NCI-H1436 (cell line): ENCODE data around the gene SOBP.

Experiments used
- DNase-seq: peaks from one replicate; lab custom pipeline; 2025; lab: John Stamatoyannopoulos, UW

Gene SOBP

DNA sequence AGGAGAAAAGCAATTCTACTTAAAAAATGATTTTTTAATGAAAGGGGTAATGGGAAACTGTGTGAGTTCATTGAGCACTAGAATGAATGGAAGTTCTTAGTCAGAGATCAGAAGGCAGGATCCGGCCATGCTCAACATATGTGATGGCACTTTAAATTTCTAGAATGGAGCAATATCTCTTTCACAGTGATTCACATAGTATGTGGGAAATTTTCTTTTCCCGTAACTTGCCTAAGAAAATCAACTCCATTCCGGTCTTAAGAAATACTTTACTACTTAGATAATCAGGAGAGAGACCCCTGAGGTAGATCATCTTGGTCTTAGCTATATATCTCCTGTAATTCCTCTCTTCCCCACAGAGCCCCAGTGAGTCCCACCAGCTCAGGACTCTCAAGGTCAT lies 202.4 kb downstream of the SOBP start:
- DNase-seq, result no peak

DNA sequence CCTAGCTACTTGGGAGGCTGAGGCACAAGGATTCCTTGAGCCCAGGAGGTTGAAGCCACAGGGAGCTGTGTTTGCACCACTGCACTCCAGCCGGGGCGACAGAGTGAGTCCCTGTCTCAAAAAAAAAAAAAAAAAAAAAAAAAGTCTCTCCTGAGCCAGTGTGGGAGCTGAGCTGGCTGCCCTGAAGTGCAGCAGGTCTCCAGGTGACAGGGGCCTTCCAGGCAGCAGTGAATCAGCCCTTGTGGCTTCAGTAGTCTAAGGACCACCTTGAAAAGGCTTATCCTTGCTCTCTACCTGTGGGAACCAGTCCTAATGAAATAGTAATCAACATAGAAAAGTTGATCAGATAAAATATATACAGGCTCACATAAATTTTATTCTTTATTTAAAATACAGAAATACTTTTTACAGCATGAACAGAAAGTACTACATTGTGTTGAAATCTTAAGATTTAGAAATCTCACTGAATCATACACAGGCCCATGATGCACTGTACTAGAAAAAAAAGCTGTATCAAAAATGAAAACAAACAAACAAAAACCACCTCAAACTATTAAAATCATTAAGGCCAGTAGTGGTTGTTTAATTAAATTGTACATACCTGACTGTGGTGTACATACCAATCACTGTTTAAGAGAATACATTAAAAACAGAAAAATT lies 205.3 kb downstream of the SOBP start:
- DNase-seq, result no peak

- no peak for DNase-seq
Measured at GRCh38 chr6:107697682-107698081, 207.8 kb downstream of the SOBP start.

- no peak for DNase-seq
Measured at GRCh38 chr6:107698146-107698545, 208.2 kb downstream of the SOBP start.

- no peak for DNase-seq
Measured at GRCh38 chr6:107699254-107699653, 209.3 kb downstream of the SOBP start.

- DNase-seq, result no peak
Measured at GRCh38 chr6:107699697-107700325, 209.9 kb downstream of the SOBP start.

GRCh38 chr6:107703606-107704005 lies 213.7 kb downstream of the SOBP start:
- no peak for DNase-seq

GRCh38 chr6:107704347-107705013 lies 214.6 kb downstream of the SOBP start:
- DNase-seq, result peak; percentile 27

- no peak for DNase-seq
Measured at GRCh38 chr6:107706516-107707115, 216.7 kb downstream of the SOBP start.

GRCh38 chr6:107707346-107708275 lies 217.7 kb downstream of the SOBP start:
- no peak for DNase-seq

DNA sequence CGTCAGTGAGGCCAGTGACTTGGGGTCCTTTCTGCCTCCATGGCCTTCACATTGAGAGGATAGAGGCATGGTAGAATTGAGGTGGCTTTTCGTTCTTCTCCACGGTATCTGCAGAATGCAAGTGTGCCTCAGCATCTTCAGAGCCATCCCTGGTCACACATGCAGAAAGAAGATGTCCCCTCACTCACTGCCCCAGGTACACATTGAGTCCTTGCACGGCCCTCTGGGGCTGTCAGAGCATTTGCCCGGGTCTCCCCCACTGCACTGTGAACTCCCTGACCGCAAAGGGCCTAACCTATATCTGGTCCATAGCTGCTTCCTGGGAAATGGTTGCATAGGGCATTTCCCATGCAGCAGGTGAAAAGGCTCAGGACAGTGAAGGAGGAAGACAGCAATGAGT lies 218.5 kb downstream of the SOBP start:
- DNase-seq, result no peak

- no peak for DNase-seq
Measured at GRCh38 chr6:107709341-107709740, 219.4 kb downstream of the SOBP start.
